Loucy (cell line): ENCODE results near the gene DUSP3.

ENCODE experiments used
- EZH2phosphoT487 ChIP-seq: fragments of 200-600 bp; IDR thresholded peaks from 2 replicates; pipeline ENCODE4 v1.6.1; 2018; ENCODE audit warnings: antibody characterized with exemption, mild to moderate bottlenecking, moderate library complexity, borderline replicate concordance
- TF ChIP-seq, protein P1 (sequence below): fragments of 200-600 bp; sonication (generic); conservative IDR thresholded peaks from 2 replicates; pipeline ENCODE4 v1.5.1; 2014; ENCODE audit warnings: mild to moderate bottlenecking, antibody characterized with exemption, low read length

DNA sequence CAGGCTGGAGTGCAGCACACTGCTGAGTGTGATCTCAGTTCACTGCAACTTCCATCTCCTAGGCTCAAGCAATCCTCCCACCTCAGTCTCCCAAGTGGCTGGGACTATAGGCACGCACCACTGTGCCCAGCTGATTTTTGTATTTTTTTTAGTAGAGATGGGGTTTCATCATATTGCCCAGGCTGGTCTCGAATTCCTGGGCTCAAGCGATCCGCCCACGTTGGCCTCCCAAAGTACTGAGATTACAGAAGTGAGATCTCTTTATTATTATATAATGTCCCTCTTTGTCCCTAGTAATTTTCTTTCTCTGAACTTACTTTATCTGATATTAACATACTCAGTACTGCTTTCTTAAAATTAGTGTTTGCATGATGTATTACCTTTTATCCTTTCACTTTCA is 9.8 kb upstream of the DUSP3 start:
- TF ChIP-seq, protein P1, sequence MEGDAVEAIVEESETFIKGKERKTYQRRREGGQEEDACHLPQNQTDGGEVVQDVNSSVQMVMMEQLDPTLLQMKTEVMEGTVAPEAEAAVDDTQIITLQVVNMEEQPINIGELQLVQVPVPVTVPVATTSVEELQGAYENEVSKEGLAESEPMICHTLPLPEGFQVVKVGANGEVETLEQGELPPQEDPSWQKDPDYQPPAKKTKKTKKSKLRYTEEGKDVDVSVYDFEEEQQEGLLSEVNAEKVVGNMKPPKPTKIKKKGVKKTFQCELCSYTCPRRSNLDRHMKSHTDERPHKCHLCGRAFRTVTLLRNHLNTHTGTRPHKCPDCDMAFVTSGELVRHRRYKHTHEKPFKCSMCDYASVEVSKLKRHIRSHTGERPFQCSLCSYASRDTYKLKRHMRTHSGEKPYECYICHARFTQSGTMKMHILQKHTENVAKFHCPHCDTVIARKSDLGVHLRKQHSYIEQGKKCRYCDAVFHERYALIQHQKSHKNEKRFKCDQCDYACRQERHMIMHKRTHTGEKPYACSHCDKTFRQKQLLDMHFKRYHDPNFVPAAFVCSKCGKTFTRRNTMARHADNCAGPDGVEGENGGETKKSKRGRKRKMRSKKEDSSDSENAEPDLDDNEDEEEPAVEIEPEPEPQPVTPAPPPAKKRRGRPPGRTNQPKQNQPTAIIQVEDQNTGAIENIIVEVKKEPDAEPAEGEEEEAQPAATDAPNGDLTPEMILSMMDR, result no peak
- TF ChIP-seq EZH2phosphoT487, result no peak
